ENCODE data around the gene POLR1C.

The POLR1C gene

GRCh38 chr6:43540507-43540906, 23.6 kb downstream of the POLR1C start:
- no peak overlapping the region for H3K4me2 ChIP-seq (ENCODE audit: low read depth, low read length)
- H3K36me3 ChIP-seq (replicated peaks; ENCODE audit: insufficient read depth, low read length): peaks cover 4% of the 10 kb centered on the region; the same call in 1 of the 2 replicates
- no peak overlapping the region for H3K9ac ChIP-seq (ENCODE audit: low read length)
- H3K9me3 ChIP-seq (replicated peaks; ENCODE audit: insufficient read depth, low read length): no peaks in the 10 kb centered on the region
- no peaks in the 10 kb centered on the region for H3K27me3 ChIP-seq (replicated peaks; ENCODE audit: insufficient read depth, low read length)
- H3K4me3 ChIP-seq (ENCODE audit: low read length): no peak overlapping the region
- DNase-seq: no peak
- TF ChIP-seq EZH2phosphoT487 (IDR thresholded peaks at IDR 0.05; ENCODE audit: low read length) (no peak), CTCF (IDR thresholded peaks at IDR 0.05; ENCODE audit: low read length) (no peak), EZH2 (optimal IDR thresholded peaks at IDR 0.05; ENCODE audit: low read depth, low read length) (no peak)
- H3F3A ChIP-seq (ENCODE audit: insufficient read depth, low read length): no peaks in the 10 kb centered on the region; the same call in 1 of the 2 replicates
- H3K4me1 ChIP-seq (ENCODE audit: low read length): no peaks in the 10 kb centered on the region
- H4K20me1 ChIP-seq (ENCODE audit: insufficient read depth, low read length): no peaks in the 10 kb centered on the region
- no peaks in the 10 kb centered on the region for H3K79me2 ChIP-seq (ENCODE audit: low read length)
- H2AFZ ChIP-seq (ENCODE audit: low read length): no peak overlapping the region
- H3K9me2 ChIP-seq (replicated peaks; ENCODE audit: insufficient read depth, low read length): no peaks in the 10 kb centered on the region
- no peak overlapping the region for H3K27ac ChIP-seq (ENCODE audit: low read length)

GRCh38 chr6:43541774-43542471, 25.0 kb downstream of the POLR1C start:
- H3K9me2 ChIP-seq (replicated peaks; ENCODE audit: insufficient read depth, low read length): no peaks in the 10 kb centered on the region
- no peaks in the 10 kb centered on the region for H3K79me2 ChIP-seq (ENCODE audit: low read length)
- H3K4me2 ChIP-seq (ENCODE audit: low read depth, low read length): no peak overlapping the region
- H3K4me1 ChIP-seq (ENCODE audit: low read length): no peaks in the 10 kb centered on the region
- no peak overlapping the region for H3K27ac ChIP-seq (ENCODE audit: low read length)
- no peak for DNase-seq
- no peak overlapping the region for H3K4me3 ChIP-seq (ENCODE audit: low read length)
- H3K9me3 ChIP-seq (replicated peaks; ENCODE audit: insufficient read depth, low read length): no peaks in the 10 kb centered on the region
- H3K27me3 ChIP-seq (replicated peaks; ENCODE audit: insufficient read depth, low read length): no peaks in the 10 kb centered on the region
- H2AFZ ChIP-seq (ENCODE audit: low read length): no peak overlapping the region
- H3K9ac ChIP-seq (ENCODE audit: low read length): no peak overlapping the region
- H4K20me1 ChIP-seq (ENCODE audit: insufficient read depth, low read length): no peaks in the 10 kb centered on the region
- H3K36me3 ChIP-seq (replicated peaks; ENCODE audit: insufficient read depth, low read length): peaks cover 4% of the 10 kb centered on the region; the same call in 1 of the 2 replicates
- no peaks in the 10 kb centered on the region; the same call in 1 of the 2 replicates for H3F3A ChIP-seq (ENCODE audit: insufficient read depth, low read length)
- no peak for TF ChIP-seq CTCF (IDR thresholded peaks at IDR 0.05; ENCODE audit: low read length)
- no peak for TF ChIP-seq EZH2 (optimal IDR thresholded peaks at IDR 0.05; ENCODE audit: low read depth, low read length)
- TF ChIP-seq EZH2phosphoT487 (IDR thresholded peaks at IDR 0.05; ENCODE audit: low read length): no peak

- H3K9ac ChIP-seq (ENCODE audit: low read length): no peak overlapping the region
- no peaks in the 10 kb centered on the region for H3K27me3 ChIP-seq (replicated peaks; ENCODE audit: insufficient read depth, low read length)
- H3K79me2 ChIP-seq (ENCODE audit: low read length): no peaks in the 10 kb centered on the region
- H3K4me3 ChIP-seq (ENCODE audit: low read length): no peak overlapping the region
- H3F3A ChIP-seq (ENCODE audit: insufficient read depth, low read length): no peaks in the 10 kb centered on the region; the same call in 1 of the 2 replicates
- H3K4me2 ChIP-seq (ENCODE audit: low read depth, low read length): no peak overlapping the region
- H3K9me3 ChIP-seq (replicated peaks; ENCODE audit: insufficient read depth, low read length): no peaks in the 10 kb centered on the region
- TF ChIP-seq EZH2 (optimal IDR thresholded peaks at IDR 0.05; ENCODE audit: low read depth, low read length): no peak
- no peak for TF ChIP-seq CTCF (IDR thresholded peaks at IDR 0.05; ENCODE audit: low read length)
- no peak for TF ChIP-seq EZH2phosphoT487 (IDR thresholded peaks at IDR 0.05; ENCODE audit: low read length)
- no peak overlapping the region for H3K27ac ChIP-seq (ENCODE audit: low read length)
- no peaks in the 10 kb centered on the region for H4K20me1 ChIP-seq (ENCODE audit: insufficient read depth, low read length)
- H3K36me3 ChIP-seq (replicated peaks; ENCODE audit: insufficient read depth, low read length): peaks cover 4% of the 10 kb centered on the region; the same call in 1 of the 2 replicates
- H3K9me2 ChIP-seq (replicated peaks; ENCODE audit: insufficient read depth, low read length): no peaks in the 10 kb centered on the region
- DNase-seq: no peak
- H2AFZ ChIP-seq (ENCODE audit: low read length): no peak overlapping the region
- H3K4me1 ChIP-seq (ENCODE audit: low read length): no peaks in the 10 kb centered on the region
Observed at GRCh38 chr6:43544461-43544860, 27.6 kb downstream of the POLR1C start.
